Stimulated activated naive CD8-positive, alpha-beta T cell treated with anti-CD3 and anti-CD28 coated beads, Interleukin-15, amount 100 ng/mL, for 72 hours (primary cell): ENCODE results near the gene ZNF329.
"Not testable (repeated sequence)": the region's sequence is repeated elsewhere in the genome, so short reads cannot be mapped to it uniquely, and the experiment has no call there.

Experiments used
- ATAC-seq: fragments of 150-1000 bp; cut with Tn5 transposase; 2 replicates; pipeline ENCODE4 v1.10.0; 2021; ENCODE audit warnings: mild to moderate bottlenecking, moderate library complexity
- DNase-seq, 2 donors: peaks; one replicate each; pipeline ENCODE4 v3.0.0; 2021 to 2022
- H3K27ac Mint-ChIP-seq, 2 donors: one replicate each; pipeline ENCODE4 v1.8.0; 2022; ENCODE audit warnings: mild to moderate bottlenecking in 2 of 2, mixed read lengths in 2 of 2, moderate library complexity in 2 of 2
- H3K27me3 Mint-ChIP-seq: one replicate; pipeline ENCODE4 v1.8.0; 2022; ENCODE audit warnings: mixed read lengths
- H3K4me1 Mint-ChIP-seq: one replicate; pipeline ENCODE4 v1.8.0; 2022; ENCODE audit warnings: mild to moderate bottlenecking, mixed read lengths
- H3K4me3 Mint-ChIP-seq, 2 donors: one replicate each; pipeline ENCODE4 v1.8.0; 2022; ENCODE audit warnings: mild to moderate bottlenecking in 2 of 2, mixed read lengths in 2 of 2, moderate library complexity in 1 of 2
- H3K9me3 Mint-ChIP-seq, 2 donors: one replicate each; pipeline ENCODE4 v1.8.0; 2022; ENCODE audit warnings: mixed read lengths in 2 of 2

The ZNF329 gene

GRCh38 chr19:58147475-58147874 lies 3.1 kb downstream of the ZNF329 start:
- DNase-seq, H3K27ac Mint-ChIP-seq, ATAC-seq, H3K4me3 Mint-ChIP-seq, H3K27me3 Mint-ChIP-seq: not testable (repeated sequence)
- Mint-ChIP-seq H3K4me1 (peaks cover 28% of the 10 kb centered on the region), H3K9me3 (peaks cover 22 to 29% of the 10 kb centered on the region in 2 donors)

- no peaks in the 10 kb centered on the region for H3K27me3 Mint-ChIP-seq
- DNase-seq, result no peak
- H3K4me1 Mint-ChIP-seq, result peaks cover 13% of the 10 kb centered on the region
- no peak for ATAC-seq
- no peak overlapping the region for H3K27ac Mint-ChIP-seq
- no peak overlapping the region for H3K4me3 Mint-ChIP-seq
- peaks cover 27 to 29% of the 10 kb centered on the region in 2 donors for H3K9me3 Mint-ChIP-seq
Observed at GRCh38 chr19:58145849-58146248, 4.7 kb downstream of the ZNF329 start.

DNA sequence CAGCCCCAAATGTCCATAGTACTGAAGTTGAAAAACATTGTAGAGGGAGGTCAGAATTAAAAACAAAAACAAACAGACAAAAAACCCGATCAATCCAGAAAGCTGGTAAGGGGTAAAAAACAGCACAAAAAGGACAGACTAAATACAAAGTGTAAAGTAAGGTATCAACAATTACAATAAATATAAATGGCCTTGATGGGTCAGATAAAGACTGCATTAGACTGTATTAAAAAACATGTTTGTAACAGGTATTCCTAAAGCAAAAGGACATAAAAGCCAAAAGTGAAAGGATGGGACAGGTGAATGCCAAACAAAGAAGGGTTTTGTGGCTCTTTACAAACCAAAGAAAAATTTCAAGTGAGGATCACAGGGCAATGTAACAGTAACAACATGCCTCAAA lies 16.3 kb downstream of the ZNF329 start:
- H3K27me3 Mint-ChIP-seq, result no peaks in the 10 kb centered on the region
- no peak overlapping the region for H3K4me3 Mint-ChIP-seq
- H3K27ac Mint-ChIP-seq, result peak overlapping the region in 1 of 2 donors; percentile 54
- DNase-seq, result no peak
- no peaks in the 10 kb centered on the region for H3K4me1 Mint-ChIP-seq
- H3K9me3 Mint-ChIP-seq, result peaks cover 38 to 58% of the 10 kb centered on the region in 2 donors
- no peak for ATAC-seq

DNA sequence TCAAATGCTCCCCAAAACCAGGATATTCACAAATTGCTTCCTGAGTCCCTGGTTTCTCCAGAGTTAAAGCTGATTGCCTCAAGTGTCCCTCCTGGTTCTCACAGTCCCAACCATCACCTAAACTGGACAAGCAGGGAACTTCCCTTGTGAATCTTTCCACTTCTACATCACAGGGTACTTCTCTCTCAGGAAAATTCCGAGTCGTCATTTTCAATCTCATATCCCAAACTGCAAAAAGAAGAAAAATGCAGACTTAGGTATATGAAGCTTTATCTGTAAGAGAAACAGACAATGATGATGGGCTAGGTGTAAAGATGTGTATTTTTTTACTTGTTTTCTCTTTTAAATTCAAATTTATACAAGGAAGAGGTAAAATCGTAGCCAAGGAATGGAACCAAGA lies 21.3 kb downstream of the ZNF329 start:
- Mint-ChIP-seq H3K9me3 (peaks cover 53 to 84% of the 10 kb centered on the region in 2 donors), H3K27me3 (no peaks in the 10 kb centered on the region)
- ATAC-seq, result no peak

GRCh38 chr19:58128041-58128685 lies 22.4 kb downstream of the ZNF329 start:
- peaks cover 53 to 84% of the 10 kb centered on the region in 2 donors for H3K9me3 Mint-ChIP-seq
- H3K4me1 Mint-ChIP-seq, result no peaks in the 10 kb centered on the region
- H3K27ac Mint-ChIP-seq, result no peak overlapping the region
- ATAC-seq (no peak), DNase-seq (no peak)
- H3K27me3 Mint-ChIP-seq, result no peaks in the 10 kb centered on the region
- no peak overlapping the region for H3K4me3 Mint-ChIP-seq

More for the DNA sequence above, 21.3 kb downstream of the ZNF329 start:
- H3K27ac Mint-ChIP-seq, result no peak overlapping the region
- no peak overlapping the region for H3K4me3 Mint-ChIP-seq
- no peaks in the 10 kb centered on the region for H3K4me1 Mint-ChIP-seq
- DNase-seq, result no peak

- no peaks in the 10 kb centered on the region for H3K4me1 Mint-ChIP-seq
- H3K27ac Mint-ChIP-seq, result no peak overlapping the region
- ATAC-seq (no peak), DNase-seq (no peak)
- H3K27me3 Mint-ChIP-seq, result no peaks in the 10 kb centered on the region
- peaks cover 64 to 87% of the 10 kb centered on the region in 2 donors for H3K9me3 Mint-ChIP-seq
- no peak overlapping the region for H3K4me3 Mint-ChIP-seq
Observed at GRCh38 chr19:58123354-58123753, 27.2 kb downstream of the ZNF329 start.

GRCh38 chr19:58118979-58119733 lies 31.4 kb downstream of the ZNF329 start:
- no peak overlapping the region for H3K4me3 Mint-ChIP-seq
- H3K9me3 Mint-ChIP-seq, result peaks cover 60 to 81% of the 10 kb centered on the region in 2 donors

GRCh38 chr19:58117841-58118575 lies 32.6 kb downstream of the ZNF329 start:
- peaks cover 7% of the 10 kb centered on the region for H3K4me1 Mint-ChIP-seq
- H3K9me3 Mint-ChIP-seq, result peaks cover 49 to 75% of the 10 kb centered on the region in 2 donors
- H3K27ac Mint-ChIP-seq, result no peak overlapping the region
- H3K27me3 Mint-ChIP-seq, result peaks cover 25% of the 10 kb centered on the region
- DNase-seq (no peak), ATAC-seq (no peak)
- peak overlapping the region; percentile 9 to 41 for H3K4me3 Mint-ChIP-seq

More at GRCh38 chr19:58118979-58119733, 31.4 kb downstream of the ZNF329 start:
- Mint-ChIP-seq H3K4me1 (peaks cover 7% of the 10 kb centered on the region), H3K27me3 (peaks cover 25% of the 10 kb centered on the region), H3K27ac (no peak overlapping the region)
- DNase-seq (no peak), ATAC-seq (no peak)

DNA sequence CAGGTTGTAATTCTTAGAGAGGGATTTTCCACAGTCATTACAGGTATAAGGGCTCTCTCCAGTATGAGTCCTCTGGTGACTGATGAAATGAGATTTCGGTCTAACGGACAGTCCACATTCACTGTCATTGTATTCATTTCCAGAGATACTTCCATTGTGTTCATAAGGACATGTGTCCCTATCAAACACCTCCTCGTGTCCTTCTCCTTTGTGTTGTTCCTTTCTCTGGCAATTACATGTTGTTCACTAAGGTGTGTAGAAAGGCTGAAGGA lies 42.1 kb downstream of the ZNF329 start:
- DNase-seq (no peak), ATAC-seq (no peak)
- no peak overlapping the region for H3K4me3 Mint-ChIP-seq
- H3K4me1 Mint-ChIP-seq, result no peaks in the 10 kb centered on the region
- H3K27ac Mint-ChIP-seq, result no peak overlapping the region
- peaks cover 25 to 56% of the 10 kb centered on the region in 2 donors for H3K9me3 Mint-ChIP-seq
- H3K27me3 Mint-ChIP-seq, result no peaks in the 10 kb centered on the region

GRCh38 chr19:58107778-58108545 lies 42.6 kb downstream of the ZNF329 start:
- H3K27me3 Mint-ChIP-seq, result no peaks in the 10 kb centered on the region
- no peaks in the 10 kb centered on the region for H3K4me1 Mint-ChIP-seq
- no peak overlapping the region for H3K27ac Mint-ChIP-seq
- peaks cover 30 to 56% of the 10 kb centered on the region in 2 donors for H3K9me3 Mint-ChIP-seq
- ATAC-seq (no peak), DNase-seq (no peak)
- no peak overlapping the region for H3K4me3 Mint-ChIP-seq

DNA sequence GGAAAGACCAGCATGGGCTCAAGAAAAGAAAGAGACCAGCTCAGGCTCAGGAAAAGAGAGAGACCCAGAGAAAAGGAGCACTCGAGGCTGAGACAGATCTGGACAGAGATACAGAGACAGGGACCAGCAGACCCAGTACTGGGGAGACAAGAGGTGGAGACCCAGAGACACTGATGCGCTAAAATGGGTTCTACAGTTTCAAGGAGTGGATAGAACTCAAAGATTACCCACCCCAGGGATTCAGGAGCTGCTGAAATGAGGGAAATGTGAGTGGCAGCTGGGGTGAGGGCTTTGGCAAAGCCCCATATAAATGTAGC lies 51.9 kb downstream of the ZNF329 start:
- H3K27ac Mint-ChIP-seq, result peak overlapping the region; percentile 99 to 100
- ATAC-seq (peak; percentile 11), DNase-seq (no peak)
- H3K4me1 Mint-ChIP-seq, result peaks cover 18% of the 10 kb centered on the region
- H3K4me3 Mint-ChIP-seq, result peak overlapping the region; percentile 87 to 94
- H3K9me3 Mint-ChIP-seq, result peaks cover 30 to 52% of the 10 kb centered on the region in 2 donors
- H3K27me3 Mint-ChIP-seq, result no peaks in the 10 kb centered on the region

DNA sequence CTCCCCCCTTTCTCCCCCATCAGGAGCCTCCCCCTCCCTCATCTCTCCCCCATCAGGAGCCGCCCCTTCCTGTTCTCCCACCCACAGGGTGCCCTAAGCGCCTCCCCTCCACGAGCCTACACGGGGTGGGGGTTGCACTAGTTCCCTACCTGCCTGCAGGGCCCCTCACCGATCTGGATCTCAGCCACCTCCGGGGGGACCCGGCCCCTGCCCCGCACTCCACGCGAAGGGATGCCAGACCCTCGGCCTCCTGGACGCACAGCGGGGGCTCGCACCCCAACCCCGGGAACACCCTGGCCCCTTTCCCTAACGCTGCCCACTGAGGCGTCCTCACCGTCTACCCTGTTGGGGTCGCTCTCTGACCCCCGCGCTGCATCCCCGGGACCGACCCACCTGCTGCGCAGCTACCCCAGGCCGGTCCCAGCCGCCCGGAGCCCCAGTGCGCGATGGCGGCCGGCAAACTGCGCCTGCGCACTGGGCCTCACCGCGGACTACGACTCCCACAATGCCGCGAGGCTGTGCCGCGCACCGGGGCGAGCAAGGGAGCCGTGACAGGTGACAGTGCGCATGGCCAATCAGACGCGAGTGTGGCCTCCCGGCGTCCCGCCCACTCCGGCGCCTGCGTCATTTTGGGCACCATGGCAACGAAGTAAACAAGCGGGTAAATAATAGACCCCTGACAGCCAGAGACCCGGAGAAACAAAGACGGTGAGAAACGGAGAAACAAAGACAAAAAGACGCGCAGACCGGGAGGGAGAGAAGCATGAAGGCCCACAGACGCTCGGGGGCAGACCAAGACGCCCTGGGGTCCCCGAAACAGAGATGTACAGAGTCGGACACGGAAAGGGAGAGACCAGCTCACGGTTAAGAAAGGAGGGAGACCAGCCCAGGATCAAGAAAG lies 52.6 kb downstream of the ZNF329 start, which contains the start of gene ZSCAN18:
Gene ZSCAN18 (minus strand): TSS at position 451 of the 901 bp plus-strand sequence. CDS start 7,964 bp downstream, outside the sequence.
- Mint-ChIP-seq H3K4me1 (peaks cover 18% of the 10 kb centered on the region), H3K4me3 (peak within 1 kb of the TSS; percentile 87 to 94), H3K27me3 (no peaks in the 10 kb centered on the region), H3K27ac (peak within 1 kb of the TSS; percentile 99 to 100), H3K9me3 (peaks cover 29 to 52% of the 10 kb centered on the region in 2 donors)
- peak; percentile 98 for ATAC-seq
- peak; percentile 97 to 99 for DNase-seq

DNA sequence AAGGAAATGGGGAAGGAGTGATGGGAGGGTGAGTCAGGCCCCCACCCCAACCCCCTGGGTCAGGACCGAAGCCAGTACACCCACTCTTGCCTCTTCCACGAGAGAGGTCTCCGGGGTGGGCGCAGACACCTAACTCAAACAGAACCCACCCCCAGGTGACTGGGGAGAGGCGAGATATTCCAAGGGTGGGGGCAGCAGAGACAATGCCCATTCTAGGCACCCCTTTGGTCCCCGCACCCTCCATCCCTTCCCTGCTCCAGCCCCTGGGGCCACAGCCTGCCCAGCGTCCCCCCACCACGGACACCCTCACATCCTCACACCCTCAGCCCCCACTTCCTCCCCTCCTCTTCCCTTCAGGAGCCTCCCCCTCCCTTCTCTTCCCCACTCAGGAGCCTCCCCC lies 53.2 kb downstream of the ZNF329 start:
- no peaks in the 10 kb centered on the region for H3K27me3 Mint-ChIP-seq
- no peak for DNase-seq
- H3K27ac Mint-ChIP-seq, result peak overlapping the region; percentile 95 to 100
- peak overlapping the region; percentile 87 to 94 for H3K4me3 Mint-ChIP-seq
- peaks cover 25 to 46% of the 10 kb centered on the region in 2 donors for H3K9me3 Mint-ChIP-seq
- ATAC-seq, result no peak
- H3K4me1 Mint-ChIP-seq, result peaks cover 18% of the 10 kb centered on the region

- ATAC-seq (no peak), DNase-seq (no peak)
- H3K9me3 Mint-ChIP-seq, result peaks cover 23 to 47% of the 10 kb centered on the region in 2 donors
- H3K27ac Mint-ChIP-seq, result peak overlapping the region; percentile 92 to 95
- H3K27me3 Mint-ChIP-seq, result no peaks in the 10 kb centered on the region
- peaks cover 18% of the 10 kb centered on the region for H3K4me1 Mint-ChIP-seq
- H3K4me3 Mint-ChIP-seq, result peak overlapping the region; percentile 87 to 94
Observed at GRCh38 chr19:58096884-58097283, 53.7 kb downstream of the ZNF329 start.
